HepG2 (cell line): Measurements from ENCODE around the gene GFER. TPM values are rescaled to one million over a fixed set of nuclear protein-coding genes. Genes with fewer than 3 reads are reported as not detected.

Experiments used
- AGO2 ChIP-seq: fragments of 200-400 bp; formaldehyde crosslinking; optimal IDR thresholded peaks from 2 replicates; pipeline ENCODE3; 2017; ENCODE audit warnings: mild to moderate bottlenecking, low read depth, low read length, moderate library complexity
- CEBPG ChIP-seq: IDR thresholded peaks from 2 replicates; pipeline ENCODE4 v1.6.1; 2016
- ETV5 ChIP-seq: IDR thresholded peaks from 2 replicates; pipeline ENCODE4 v1.6.1; 2018; ENCODE audit warnings: missing biosample characterization, missing genetic modification reagents, inconsistent platforms, borderline replicate concordance
- HNRNPL ChIP-seq: fragments of 200-400 bp; formaldehyde crosslinking; IDR thresholded peaks from 2 replicates; pipeline ENCODE4 v1.6.1; 2017; ENCODE audit warnings: mild to moderate bottlenecking, low read depth, low read length
- KLF16 ChIP-seq, 2 experiments: sonication (generic) in 1 of 2; formaldehyde crosslinking in 1 of 2; IDR thresholded peaks; 2 replicates each; pipeline versions ENCODE4 v1.6.1 to v1.8.0; 2016 to 2023; ENCODE audit warnings: missing genetic modification reagents in 2 of 2, missing compliant biosample characterization in 1 of 2
- NAIF1 ChIP-seq: sonication (generic); formaldehyde crosslinking; IDR thresholded peaks from 2 replicates; pipeline ENCODE4 v1.5.0; 2020; ENCODE audit warnings: mild to moderate bottlenecking, missing genetic modification reagents, borderline replicate concordance
- NFE2 ChIP-seq: sonication (generic); formaldehyde crosslinking; IDR thresholded peaks from 2 replicates; pipeline ENCODE4 v1.4.0; 2020; ENCODE audit warnings: missing genetic modification reagents
- NFE2L2 ChIP-seq: fragments of 150-350 bp; IDR thresholded peaks from 2 replicates; pipeline ENCODE4 v1.6.1; 2014; ENCODE audit warnings: low read length
- NR2F1 ChIP-seq, 2 experiments: fragments of 450-650 bp in 1 of 2; formaldehyde crosslinking in 1 of 2; IDR thresholded peaks; 2 replicates each; pipeline versions ENCODE4 v1.5.0 to v1.6.1; 2016 to 2020; ENCODE audit warnings: mild to moderate bottlenecking in 1 of 2, missing compliant biosample characterization in 1 of 2, missing genetic modification reagents in 1 of 2, moderate library complexity in 1 of 2
- PRMT3 ChIP-seq: sonication (generic); formaldehyde crosslinking; IDR thresholded peaks from 2 replicates; pipeline ENCODE4 v1.8.1; 2022; ENCODE audit warnings: low read depth, mild to moderate bottlenecking, moderate library complexity, missing genetic modification reagents, borderline replicate concordance
- REL ChIP-seq: sonication (generic); formaldehyde crosslinking; conservative IDR thresholded peaks from 2 replicates; pipeline ENCODE4 v1.8.0; 2022; ENCODE audit warnings: mild to moderate bottlenecking, missing genetic modification reagents, moderate library complexity
- REPIN1 ChIP-seq: sonication (generic); formaldehyde crosslinking; IDR thresholded peaks from 2 replicates; pipeline ENCODE4 v1.8.0; 2022; ENCODE audit warnings: missing genetic modification reagents, low read depth, mild to moderate bottlenecking, borderline replicate concordance
- SALL1 ChIP-seq: sonication (generic); formaldehyde crosslinking; IDR thresholded peaks from 2 replicates; pipeline ENCODE4 v1.8.0; 2022; ENCODE audit warnings: mild to moderate bottlenecking, missing genetic modification reagents
- SAP130 ChIP-seq: IDR thresholded peaks from 2 replicates; pipeline ENCODE4 v1.6.1; 2016; ENCODE audit warnings: low read depth
- STAG1 ChIP-seq: sonication (generic); formaldehyde crosslinking; IDR thresholded peaks from 2 replicates; pipeline ENCODE4 v1.4.0; 2020; ENCODE audit warnings: missing genetic modification reagents
- TEAD3 ChIP-seq: optimal IDR thresholded peaks from 2 replicates; pipeline ENCODE3; 2016; ENCODE audit warnings: borderline replicate concordance
- ZBTB37 ChIP-seq: sonication (generic); formaldehyde crosslinking; IDR thresholded peaks from 2 replicates; pipeline ENCODE4 v1.4.0; 2020; ENCODE audit warnings: mild to moderate bottlenecking, missing genetic modification reagents
- ZEB1 ChIP-seq: IDR thresholded peaks from 2 replicates; pipeline ENCODE4 v1.6.1; 2012; ENCODE audit warnings: mild to moderate bottlenecking, low read depth, inconsistent platforms; ENCODE audit not compliant: insufficient replicate concordance
- ZNF256 ChIP-seq: sonication (generic); formaldehyde crosslinking; conservative IDR thresholded peaks from 2 replicates; pipeline ENCODE4 v1.4.0; 2020; ENCODE audit warnings: missing genetic modification reagents
- ZNF30 ChIP-seq: sonication (generic); formaldehyde crosslinking; IDR thresholded peaks from 2 replicates; pipeline ENCODE4 v1.5.0; 2020; ENCODE audit warnings: mild to moderate bottlenecking, missing genetic modification reagents
- ZNF770 ChIP-seq: sonication (generic); formaldehyde crosslinking; IDR thresholded peaks from 2 replicates; pipeline ENCODE4 v1.5.0; 2020; ENCODE audit warnings: mild to moderate bottlenecking, missing genetic modification reagents
- ZNF773 ChIP-seq: sonication (generic); formaldehyde crosslinking; IDR thresholded peaks from 2 replicates; pipeline ENCODE4 v1.4.0; 2020; ENCODE audit warnings: missing genetic modification reagents, borderline replicate concordance
- polyA plus RNA-seq, 8 experiments: library from polyadenylated mRNA; depleted of rRNA in 3 of 8; stranded (reverse) in 7 of 8; unstranded in 1 of 8; fragments of >200 nt; fragmentation: Illumina TruSeq in 4 of 8; extraction: Trizol in 4 of 8; gene quantifications; 2 replicates each; pipeline versions ENCODE4 v1.2.1 to v1.2.3, GENCODE V29; 2011 to 2016; ENCODE audit warnings: low read depth in 4 of 8, missing spikeins in 1 of 8, mixed read lengths in 1 of 8; ENCODE audit not compliant: insufficient read depth in 1 of 8
- total RNA-seq, 5 experiments: library from RNA; depleted of rRNA; stranded (reverse); fragments of >200 nt; fragmentation: Illumina TruSeq; extraction: Trizol; gene quantifications; 2 replicates each; pipeline ENCODE4 v1.2.3, GENCODE V29; 2016; ENCODE audit warnings: low read depth in 1 of 5
- TF ChIP-seq, protein P1 (sequence below): sonication (generic); formaldehyde crosslinking; IDR thresholded peaks from 2 replicates; pipeline ENCODE4 v1.8.1; 2023; ENCODE audit warnings: mild to moderate bottlenecking, moderate library complexity, missing genetic modification reagents
- TF ChIP-seq, protein P2 (sequence below): sonication (generic); IDR thresholded peaks from 2 replicates; pipeline ENCODE4 v1.6.1; 2016; ENCODE audit warnings: low read depth, borderline replicate concordance

GFER gene
- total and polyA plus RNA-seq, 2 of the 13 experiments (the other 11 are each of a cell fraction or from before 2014, with no cell fraction given): 28.6 to 71.7 TPM

DNA sequence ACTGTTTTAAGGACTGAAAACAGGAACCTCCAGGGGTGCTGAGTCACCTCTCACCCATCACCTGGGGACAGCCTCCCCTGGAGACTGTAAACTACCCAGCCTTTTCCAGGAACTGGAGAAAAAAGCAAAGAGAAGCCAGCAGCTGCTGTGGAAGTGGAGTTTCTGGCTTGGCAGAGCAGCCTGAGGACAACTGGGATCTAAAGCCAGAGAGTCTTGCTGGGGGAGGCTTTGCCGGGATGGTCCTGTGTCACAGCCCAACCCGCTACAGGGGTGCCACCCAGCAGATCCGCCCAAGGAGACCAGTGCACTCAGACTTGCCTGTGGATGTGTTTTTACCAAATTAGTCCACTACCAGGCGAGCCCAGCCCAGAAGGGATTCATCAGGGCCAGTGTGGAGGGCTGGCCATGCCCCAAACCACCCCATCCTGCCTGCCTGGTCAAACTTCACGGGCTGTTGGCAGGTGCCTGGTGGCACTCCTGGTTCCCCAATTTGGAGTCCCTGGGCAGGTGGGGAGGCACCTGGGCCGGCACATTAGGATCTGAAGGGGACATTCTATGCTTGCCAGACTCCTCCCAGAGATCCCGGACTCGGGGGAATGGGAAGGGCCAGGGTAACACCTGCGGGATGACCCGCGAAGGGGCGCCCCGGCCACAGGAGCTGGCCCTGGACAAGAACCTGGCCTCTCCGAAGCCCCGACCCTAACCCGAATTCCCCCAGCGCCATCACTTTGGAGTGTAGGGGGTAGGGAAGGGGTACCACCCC lies 41.8 kb upstream of the GFER start (continued):
- TF ChIP-seq HNRNPL: 0 out of 2 replicates have a peak, but pooled peaks have one; percentile 8
- 0 out of 2 replicates have a peak, but pooled peaks have one; percentile 39 for TF ChIP-seq ZNF256 (CRISPR knock-in tag)
- TF ChIP-seq, protein P1, sequence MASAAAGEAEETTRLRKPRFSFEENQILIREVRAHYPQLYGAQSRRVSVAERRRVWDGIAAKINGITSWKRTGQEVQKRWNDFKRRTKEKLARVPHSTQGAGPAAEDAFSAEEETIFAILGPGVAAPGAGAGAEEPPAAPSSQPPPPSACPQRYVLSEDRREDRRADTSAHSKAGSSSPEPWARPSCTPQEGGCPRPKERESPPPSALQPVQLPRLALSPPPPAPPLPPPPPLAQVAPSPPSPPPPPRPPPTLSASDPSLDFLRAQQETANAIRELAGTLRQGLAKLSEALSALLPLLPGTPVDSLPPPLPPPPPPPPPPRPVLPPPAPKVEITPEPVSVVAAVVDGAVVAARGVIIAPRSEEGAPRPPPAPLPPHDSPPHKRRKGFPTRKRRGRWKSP: no peak
- no peak for TF ChIP-seq REPIN1 (CRISPR knock-in tag)
- 0 out of 2 replicates have a peak, but pooled peaks have one; percentile 13 for TF ChIP-seq ZNF770 (CRISPR knock-in tag)
- no peak for TF ChIP-seq TEAD3 (CRISPR knock-in tag)
- TF ChIP-seq ZEB1: no peak
- no peak for TF ChIP-seq CEBPG
- TF ChIP-seq, protein P2, sequence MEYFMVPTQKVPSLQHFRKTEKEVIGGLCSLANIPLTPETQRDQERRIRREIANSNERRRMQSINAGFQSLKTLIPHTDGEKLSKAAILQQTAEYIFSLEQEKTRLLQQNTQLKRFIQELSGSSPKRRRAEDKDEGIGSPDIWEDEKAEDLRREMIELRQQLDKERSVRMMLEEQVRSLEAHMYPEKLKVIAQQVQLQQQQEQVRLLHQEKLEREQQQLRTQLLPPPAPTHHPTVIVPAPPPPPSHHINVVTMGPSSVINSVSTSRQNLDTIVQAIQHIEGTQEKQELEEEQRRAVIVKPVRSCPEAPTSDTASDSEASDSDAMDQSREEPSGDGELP: peak; percentile 38; the same call in 1 of the 2 replicates
- peak; percentile 69 for TF ChIP-seq AGO2
- TF ChIP-seq ZBTB37 (CRISPR knock-in tag): no peak
- no peak for TF ChIP-seq NR2F1 (CRISPR knock-in tag; IDR thresholded peaks at IDR 0.05)
- TF ChIP-seq SALL1 (CRISPR knock-in tag): 0 out of 2 replicates have a peak, but pooled peaks have one; percentile 2
- no peak for TF ChIP-seq PRMT3 (CRISPR knock-in tag)
- peak; percentile 24; the same call in 1 of the 2 replicates for TF ChIP-seq NFE2L2
- 0 out of 4 replicates have a peak, but pooled peaks of 1 of the 2 experiments have one; percentile 6 for TF ChIP-seq KLF16 (CRISPR knock-in tag; IDR thresholded peaks at IDR 0.05)
- TF ChIP-seq NFE2 (CRISPR knock-in tag): peak; percentile 56; the same call in 1 of the 2 replicates
- 0 out of 2 replicates have a peak, but pooled peaks have one; percentile 3 for TF ChIP-seq SAP130
- TF ChIP-seq REL (CRISPR knock-in tag): 0 out of 2 replicates have a peak, but pooled peaks have one; percentile 19
- TF ChIP-seq ETV5 (CRISPR knock-in tag): no peak
- 0 out of 2 replicates have a peak, but pooled peaks have one; percentile 5 for TF ChIP-seq ZNF30
- 0 out of 2 replicates have a peak, but pooled peaks have one; percentile 3 for TF ChIP-seq NAIF1 (CRISPR knock-in tag)
- TF ChIP-seq ZNF773 (CRISPR knock-in tag): 0 out of 2 replicates have a peak, but pooled peaks have one; percentile 8
- 0 out of 2 replicates have a peak, but pooled peaks have one; percentile 4 for TF ChIP-seq STAG1 (CRISPR knock-in tag)
